Measurements from ENCODE around the gene SLC25A21. TPM values are rescaled to one million over a fixed set of nuclear protein-coding genes. Genes with fewer than 3 reads are reported as not detected.
A peak's percentile ranks its signal among the peaks of the same experiment; 100 is the strongest.

The SLC25A21 gene
- total RNA-seq, 1 experiment from 2014 or later = 1.4 TPM

GRCh38 chr14:36823651-36824050, 348.8 kb downstream of the SLC25A21 start:
- TF ChIP-seq, protein P1, sequence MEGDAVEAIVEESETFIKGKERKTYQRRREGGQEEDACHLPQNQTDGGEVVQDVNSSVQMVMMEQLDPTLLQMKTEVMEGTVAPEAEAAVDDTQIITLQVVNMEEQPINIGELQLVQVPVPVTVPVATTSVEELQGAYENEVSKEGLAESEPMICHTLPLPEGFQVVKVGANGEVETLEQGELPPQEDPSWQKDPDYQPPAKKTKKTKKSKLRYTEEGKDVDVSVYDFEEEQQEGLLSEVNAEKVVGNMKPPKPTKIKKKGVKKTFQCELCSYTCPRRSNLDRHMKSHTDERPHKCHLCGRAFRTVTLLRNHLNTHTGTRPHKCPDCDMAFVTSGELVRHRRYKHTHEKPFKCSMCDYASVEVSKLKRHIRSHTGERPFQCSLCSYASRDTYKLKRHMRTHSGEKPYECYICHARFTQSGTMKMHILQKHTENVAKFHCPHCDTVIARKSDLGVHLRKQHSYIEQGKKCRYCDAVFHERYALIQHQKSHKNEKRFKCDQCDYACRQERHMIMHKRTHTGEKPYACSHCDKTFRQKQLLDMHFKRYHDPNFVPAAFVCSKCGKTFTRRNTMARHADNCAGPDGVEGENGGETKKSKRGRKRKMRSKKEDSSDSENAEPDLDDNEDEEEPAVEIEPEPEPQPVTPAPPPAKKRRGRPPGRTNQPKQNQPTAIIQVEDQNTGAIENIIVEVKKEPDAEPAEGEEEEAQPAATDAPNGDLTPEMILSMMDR (IDR thresholded peaks at IDR 0.05; ENCODE audit: unreplicated experiment) = no peak
- intact Hi-C loops (cut with micrococcal nuclease) = no loop called here
- BruUV-seq (replicated peaks) = no TSS peak
- Mint-ChIP-seq H3K36me3 (ENCODE audit: insufficient read depth, unreplicated experiment) (no peaks in the 10 kb centered on the region), H3K4me1 (ENCODE audit: insufficient read depth, unreplicated experiment) (peaks cover 21% of the 10 kb centered on the region), H3K27me3 (ENCODE audit: insufficient read depth, unreplicated experiment) (no peaks in the 10 kb centered on the region), H3K4me3 (ENCODE audit: unreplicated experiment) (no peak overlapping the region), H3K27ac (ENCODE audit: low read depth, unreplicated experiment) (no peak overlapping the region), H3K9me3 (ENCODE audit: unreplicated experiment) (no peaks in the 10 kb centered on the region)
- ChIA-PET CTCF (interaction anchor here (1.6 kb wide), 1 partner anchor 175 kb away, joined by 4 read pairs; no protein-coding TSS in a partner anchor), POLR2A (interaction anchor here (0.6 to 1.7 kb wide), 2 partner anchors 29 to 119 kb away, joined by 3 to 4 read pairs; no protein-coding TSS in a partner anchor)
- no peak for DNase-seq (ENCODE audit: unreplicated experiment)

GRCh38 chr14:36822685-36823084, 349.7 kb downstream of the SLC25A21 start:
- H3K4me3 Mint-ChIP-seq (ENCODE audit: unreplicated experiment) = no peak overlapping the region
- BruUV-seq (replicated peaks) = no TSS peak
- intact Hi-C loops (cut with micrococcal nuclease) = no loop called here
- CTCF ChIA-PET = interaction anchor here (0.6 to 1.6 kb wide), 2 partner anchors 68 to 174 kb away, joined by 4 read pairs; no protein-coding TSS in a partner anchor
- no peak for DNase-seq (ENCODE audit: unreplicated experiment)
- H3K27me3 Mint-ChIP-seq (ENCODE audit: insufficient read depth, unreplicated experiment) = no peaks in the 10 kb centered on the region
- POLR2A ChIA-PET = interaction anchor here (0.6 kb wide), 1 partner anchor 377 kb away, joined by 3 read pairs; no protein-coding TSS in a partner anchor
- TF ChIP-seq, protein P1 (IDR thresholded peaks at IDR 0.05; ENCODE audit: unreplicated experiment) = no peak
- H3K36me3 Mint-ChIP-seq (ENCODE audit: insufficient read depth, unreplicated experiment) = no peaks in the 10 kb centered on the region
- no peak overlapping the region for H3K27ac Mint-ChIP-seq (ENCODE audit: low read depth, unreplicated experiment)
- peaks cover 28% of the 10 kb centered on the region for H3K4me1 Mint-ChIP-seq (ENCODE audit: insufficient read depth, unreplicated experiment)
- no peaks in the 10 kb centered on the region for H3K9me3 Mint-ChIP-seq (ENCODE audit: unreplicated experiment)

- Mint-ChIP-seq H3K4me1 (ENCODE audit: insufficient read depth, unreplicated experiment) (peaks cover 33% of the 10 kb centered on the region), H3K9me3 (ENCODE audit: unreplicated experiment) (no peaks in the 10 kb centered on the region), H3K27ac (ENCODE audit: low read depth, unreplicated experiment) (peak overlapping the region; percentile 81), H3K27me3 (ENCODE audit: insufficient read depth, unreplicated experiment) (no peaks in the 10 kb centered on the region), H3K4me3 (ENCODE audit: unreplicated experiment) (no peak overlapping the region), H3K36me3 (ENCODE audit: insufficient read depth, unreplicated experiment) (no peaks in the 10 kb centered on the region)
- ChIA-PET CTCF (no interaction called here), POLR2A (no interaction called here)
- DNase-seq (ENCODE audit: unreplicated experiment) = peak; percentile 12
- no TSS peak for BruUV-seq (replicated peaks)
- TF ChIP-seq, protein P1 (IDR thresholded peaks at IDR 0.05; ENCODE audit: unreplicated experiment) = no peak
- intact Hi-C loops (cut with micrococcal nuclease) = no loop called here
Measured at GRCh38 chr14:36820901-36821300, 351.5 kb downstream of the SLC25A21 start.

- TF ChIP-seq, protein P1 (IDR thresholded peaks at IDR 0.05; ENCODE audit: unreplicated experiment) = no peak
- DNase-seq (ENCODE audit: unreplicated experiment) = peak; percentile 9
- H3K4me3 Mint-ChIP-seq (ENCODE audit: unreplicated experiment) = no peak overlapping the region
- POLR2A ChIA-PET = no interaction called here
- CTCF ChIA-PET = no interaction called here
- no peaks in the 10 kb centered on the region for H3K9me3 Mint-ChIP-seq (ENCODE audit: unreplicated experiment)
- H3K4me1 Mint-ChIP-seq (ENCODE audit: insufficient read depth, unreplicated experiment) = peaks cover 34% of the 10 kb centered on the region
- H3K27ac Mint-ChIP-seq (ENCODE audit: low read depth, unreplicated experiment) = peak overlapping the region; percentile 81
- H3K36me3 Mint-ChIP-seq (ENCODE audit: insufficient read depth, unreplicated experiment) = no peaks in the 10 kb centered on the region
- no peaks in the 10 kb centered on the region for H3K27me3 Mint-ChIP-seq (ENCODE audit: insufficient read depth, unreplicated experiment)
- intact Hi-C loops (cut with micrococcal nuclease) = no loop called here
- BruUV-seq (replicated peaks) = no TSS peak
Measured at GRCh38 chr14:36820111-36820709, 352.2 kb downstream of the SLC25A21 start.

Measured in MCF 10A (cell line).